Liver (tissue), 9 donors: ENCODE measurements around the gene TMEM17. TPM values are rescaled to one million over a fixed set of nuclear protein-coding genes. Genes with fewer than 3 reads are reported as not detected.

Experiments
- DNase-seq: peaks from one replicate; pipeline ENCODE4 v3.0.0-alpha.2; 2017; ENCODE audit warnings: low spot score
- H3K27ac ChIP-seq, 2 donors: one replicate each; pipeline ENCODE4 v1.7.0; 2013; ENCODE audit warnings: inconsistent platforms in 2 of 2, low read length in 2 of 2, control low read depth in 1 of 2, low read depth in 1 of 2, mild to moderate bottlenecking in 1 of 2
- H3K27me3 ChIP-seq, 4 donors: one replicate each; pipeline versions ENCODE4 v1.6.1 to v1.7.0; 2013; ENCODE audit warnings: low read length in 3 of 4, inconsistent platforms in 1 of 4, mild to moderate bottlenecking in 1 of 4, moderate library complexity in 1 of 4; ENCODE audit not compliant: control insufficient read depth in 4 of 4, insufficient read depth in 4 of 4
- H3K36me3 ChIP-seq, 4 donors: one replicate each; pipeline versions ENCODE4 v1.6.1 to v1.7.0; 2013; ENCODE audit warnings: low read length in 3 of 4, mild to moderate bottlenecking in 3 of 4, low read depth in 1 of 4, moderate library complexity in 1 of 4; ENCODE audit not compliant: control insufficient read depth in 4 of 4, insufficient read depth in 3 of 4
- H3K4me1 ChIP-seq, 4 donors: one replicate each; pipeline versions ENCODE4 v1.6.1 to v1.7.0; 2013; ENCODE audit warnings: low read length in 3 of 4, mild to moderate bottlenecking in 3 of 4, moderate library complexity in 1 of 4; ENCODE audit not compliant: control insufficient read depth in 4 of 4, insufficient read depth in 4 of 4
- H3K4me3 ChIP-seq, 3 donors: one replicate each; pipeline versions ENCODE4 v1.6.1 to v1.7.0; 2013; ENCODE audit warnings: low read length in 3 of 3, control low read depth in 1 of 3, low read depth in 1 of 3, mild to moderate bottlenecking in 1 of 3
- H3K9ac ChIP-seq, 2 donors: one replicate each; pipeline ENCODE4 v1.7.0; 2013; ENCODE audit warnings: low read length in 2 of 2, mild to moderate bottlenecking in 2 of 2, moderate library complexity in 2 of 2, control low read depth in 1 of 2, low read depth in 1 of 2
- H3K9me3 ChIP-seq, 4 donors: one replicate each; pipeline versions ENCODE4 v1.6.1 to v1.7.0; 2013; ENCODE audit warnings: low read length in 3 of 4; ENCODE audit not compliant: control insufficient read depth in 4 of 4
- ATF3 ChIP-seq: IDR thresholded peaks from 2 replicates; pipeline ENCODE4 v1.6.1; 2016; ENCODE audit warnings: antibody characterized with exemption
- EGR1 ChIP-seq, 2 donors: IDR thresholded peaks; 2 replicates each; pipeline ENCODE4 v1.6.1; 2016 to 2018; ENCODE audit warnings: antibody characterized with exemption in 2 of 2, low read depth in 2 of 2
- FOXA1 ChIP-seq: IDR thresholded peaks from 2 replicates; pipeline ENCODE4 v1.6.1; 2016; ENCODE audit warnings: antibody characterized with exemption
- FOXA2 ChIP-seq: IDR thresholded peaks from 2 replicates; pipeline ENCODE4 v1.6.1; 2016; ENCODE audit warnings: antibody characterized with exemption
- GABPA ChIP-seq, 2 donors: IDR thresholded peaks in 1 of 2; conservative IDR thresholded peaks in 1 of 2; 2 replicates each; pipeline ENCODE4 v1.6.1; 2016; ENCODE audit warnings: antibody characterized with exemption in 2 of 2, mild to moderate bottlenecking in 1 of 2, moderate library complexity in 1 of 2
- HNF4A ChIP-seq, 2 donors: conservative IDR thresholded peaks; 2 replicates each; pipeline ENCODE4 v1.6.1; 2016; ENCODE audit warnings: antibody characterized with exemption in 2 of 2, mild to moderate bottlenecking in 2 of 2
- HNF4G ChIP-seq: IDR thresholded peaks from 2 replicates; pipeline ENCODE4 v1.6.1; 2016; ENCODE audit warnings: antibody characterized with exemption
- JUND ChIP-seq, 2 donors: IDR thresholded peaks; 2 replicates each; pipeline ENCODE4 v1.6.1; 2016; ENCODE audit warnings: antibody characterized with exemption in 2 of 2
- NR2F2 ChIP-seq: IDR thresholded peaks from 2 replicates; pipeline ENCODE4 v1.6.1; 2016; ENCODE audit warnings: antibody characterized with exemption
- RAD21 ChIP-seq, 2 donors: IDR thresholded peaks; 2 replicates each; pipeline ENCODE4 v1.6.1; 2016; ENCODE audit warnings: antibody characterized with exemption in 2 of 2, mild to moderate bottlenecking in 2 of 2
- REST ChIP-seq: IDR thresholded peaks from 2 replicates; pipeline ENCODE4 v1.6.1; 2016; ENCODE audit warnings: antibody characterized with exemption, mild to moderate bottlenecking
- RXRA ChIP-seq, 2 donors: IDR thresholded peaks; 2 replicates each; pipeline ENCODE4 v1.6.1; 2017 to 2018; ENCODE audit warnings: antibody characterized with exemption in 2 of 2, mild to moderate bottlenecking in 1 of 2
- SP1 ChIP-seq: IDR thresholded peaks from 2 replicates; pipeline ENCODE4 v1.6.1; 2018; ENCODE audit warnings: antibody characterized with exemption, mild to moderate bottlenecking
- TAF1 ChIP-seq: conservative IDR thresholded peaks from 2 replicates; pipeline ENCODE4 v1.6.1; 2016; ENCODE audit warnings: antibody characterized with exemption, mild to moderate bottlenecking
- YY1 ChIP-seq: IDR thresholded peaks from 2 replicates; pipeline ENCODE4 v1.6.1; 2016; ENCODE audit warnings: antibody characterized with exemption, mild to moderate bottlenecking
- ZBTB33 ChIP-seq: IDR thresholded peaks from 2 replicates; pipeline ENCODE4 v1.6.1; 2016; ENCODE audit warnings: antibody characterized with exemption
- WGBS: extraction: QIAGEN DNeasy Blood & Tissue Kit; methylation state at CpG from one replicate; pipeline ENCODE4 v1.1.7; 2013; 5-methylcytosine and 5-hydroxymethylcytosine counted together
- polyA plus RNA-seq, 2 donors: library from polyadenylated mRNA; stranded (reverse) in 1 of 2; unstranded in 1 of 2; fragments of 200-250 nt in 1 of 2; fragments of >200 nt in 1 of 2; fragmentation: Nextera tagmentation in 1 of 2; extraction: Ambion mirVana in 1 of 2; gene quantifications; one replicate each; pipeline versions ENCODE4 v1.2.1 to v1.2.3, GENCODE V29; 2013 to 2015
- total RNA-seq, 2 donors: library from RNA; depleted of rRNA; stranded (reverse); fragments of >200 nt; gene quantifications; one replicate each; pipeline ENCODE4 v1.2.3, GENCODE V29; 2014
- TF ChIP-seq, protein P1 (sequence below): IDR thresholded peaks from 2 replicates; pipeline ENCODE4 v1.6.1; 2016; ENCODE audit warnings: antibody characterized with exemption
- donor health status: healthy.
- donor health status: healthy.
- donor health status: healthy.
- donor health status: healthy.
- donor health status: healthy.

TMEM17 gene
- total and polyA plus RNA-seq, 4 donors: 0.70 to 1.9 (median 1.2) TPM

DNA sequence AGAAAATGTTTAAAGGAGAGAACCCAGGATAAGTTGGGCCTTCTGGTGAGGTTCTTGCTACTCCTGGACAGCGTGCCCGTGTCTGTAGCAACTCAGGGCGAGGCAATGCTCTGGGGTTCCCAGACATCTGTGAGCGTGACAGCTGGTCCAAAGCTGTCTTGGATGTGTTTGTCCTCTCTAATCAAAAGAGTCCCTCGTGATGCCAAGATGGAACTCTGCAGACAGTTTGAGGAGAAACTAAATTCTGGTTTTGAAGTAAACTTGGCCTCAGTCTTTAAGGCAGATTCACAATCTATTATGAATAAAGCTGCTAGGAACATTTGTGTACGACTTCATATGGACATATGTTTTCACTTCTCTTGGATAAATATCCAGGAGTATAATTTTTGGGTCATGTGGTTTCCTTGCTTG lies 47.3 kb downstream of the TMEM17 start:
- 89% methylated on average over 6 of the region's 6 CpGs for WGBS
- peak overlapping the region; percentile 32 to 83 for H3K27ac ChIP-seq
- no peak overlapping the region for H3K9ac ChIP-seq
- no peaks in the 10 kb centered on the region for H3K27me3 ChIP-seq
- no peaks in the 10 kb centered on the region for H3K9me3 ChIP-seq
- TF ChIP-seq RAD21 (IDR thresholded peaks at IDR 0.05) (no peak), HNF4A (conservative IDR thresholded peaks at IDR 0.05) (no peak), GABPA (IDR thresholded peaks at IDR 0.05 in 1 of 2, conservative IDR thresholded peaks at IDR 0.05 in 1 of 2) (no peak), SP1 (no peak), REST (no peak), HNF4G (no peak)
- H3K36me3 ChIP-seq: no peaks in the 10 kb centered on the region
- peaks cover 16 to 55% (median 41%) of the 10 kb centered on the region in 4 donors for H3K4me1 ChIP-seq
- H3K4me3 ChIP-seq: no peak overlapping the region
- no peak for DNase-seq

- peaks cover 16 to 55% (median 41%) of the 10 kb centered on the region in 4 donors for H3K4me1 ChIP-seq
- H3K36me3 ChIP-seq: no peaks in the 10 kb centered on the region
- H3K27me3 ChIP-seq: no peaks in the 10 kb centered on the region
- TF ChIP-seq, protein P1, sequence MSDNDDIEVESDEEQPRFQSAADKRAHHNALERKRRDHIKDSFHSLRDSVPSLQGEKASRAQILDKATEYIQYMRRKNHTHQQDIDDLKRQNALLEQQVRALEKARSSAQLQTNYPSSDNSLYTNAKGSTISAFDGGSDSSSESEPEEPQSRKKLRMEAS: no peak
- TF ChIP-seq NR2F2 (no peak), ZBTB33 (no peak), FOXA1 (no peak), REST (no peak), GABPA (IDR thresholded peaks at IDR 0.05 in 1 of 2, conservative IDR thresholded peaks at IDR 0.05 in 1 of 2) (no peak), SP1 (no peak), ATF3 (no peak), RAD21 (IDR thresholded peaks at IDR 0.05) (no peak), YY1 (no peak), HNF4G (no peak), RXRA (IDR thresholded peaks at IDR 0.05) (no peak), FOXA2 (no peak), HNF4A (conservative IDR thresholded peaks at IDR 0.05) (no peak), TAF1 (no peak), JUND (IDR thresholded peaks at IDR 0.05) (no peak), EGR1 (IDR thresholded peaks at IDR 0.05; ENCODE audit: low read depth in 2 of 2) (no peak)
- no peaks in the 10 kb centered on the region for H3K9me3 ChIP-seq
- no peak for DNase-seq
- H3K9ac ChIP-seq: no peak overlapping the region
- WGBS: 92% methylated on average over 11 of the region's 11 CpGs
- H3K4me3 ChIP-seq: no peak overlapping the region
- H3K27ac ChIP-seq: peak overlapping the region; percentile 32 to 83
These were observed 47.8 kb downstream of the TMEM17 start for GRCh38 chr2:62458206-62458641.
